ENCODE measurements around the gene ABHD2. TPM values are rescaled to one million over a fixed set of nuclear protein-coding genes. Genes with fewer than 3 reads are reported as not detected.

Gene ABHD2
- total RNA-seq, 4 donors from 2014 or later = 27.4 to 117 (median 54.2) TPM

GRCh38 chr15:89194608-89195007 lies 106.4 kb downstream of the ABHD2 start:
- TF ChIP-seq CTCF (IDR thresholded peaks at IDR 0.05) (no peak), POLR2A (IDR thresholded peaks at IDR 0.05) (no peak)
- DNase-seq = no peak
- no peaks in the 10 kb centered on the region for H3K36me3 ChIP-seq
- intact Hi-C loops (cut with DNase I; ENCODE audit: low total_unique reads) = no loop called here
- no peak overlapping the region for H3K27ac ChIP-seq
- H3K9me3 ChIP-seq = no peaks in the 10 kb centered on the region
- no peak overlapping the region for H3K4me3 ChIP-seq
- H3K27me3 ChIP-seq = no peaks in the 10 kb centered on the region
- no peaks in the 10 kb centered on the region for H3K4me1 ChIP-seq

GRCh38 chr15:89195836-89196235 lies 107.6 kb downstream of the ABHD2 start:
- H3K9me3 ChIP-seq = no peaks in the 10 kb centered on the region
- intact Hi-C loops (cut with DNase I; ENCODE audit: low total_unique reads) = no loop called here
- no peak for DNase-seq
- H3K36me3 ChIP-seq = no peaks in the 10 kb centered on the region
- no peak overlapping the region for H3K27ac ChIP-seq
- TF ChIP-seq POLR2A (IDR thresholded peaks at IDR 0.05) (no peak), CTCF (IDR thresholded peaks at IDR 0.05) (no peak)
- H3K27me3 ChIP-seq = no peaks in the 10 kb centered on the region
- no peaks in the 10 kb centered on the region for H3K4me1 ChIP-seq
- no peak overlapping the region for H3K4me3 ChIP-seq

GRCh38 chr15:89196241-89196640 lies 108.0 kb downstream of the ABHD2 start:
- Histone ChIP-seq H3K9me3 (no peaks in the 10 kb centered on the region), H3K27ac (no peak overlapping the region), H3K27me3 (no peaks in the 10 kb centered on the region), H3K4me1 (no peaks in the 10 kb centered on the region), H3K36me3 (no peaks in the 10 kb centered on the region), H3K4me3 (no peak overlapping the region)
- intact Hi-C loops (cut with DNase I; ENCODE audit: low total_unique reads) = no loop called here
- no peak for DNase-seq
- TF ChIP-seq CTCF (IDR thresholded peaks at IDR 0.05) (no peak), POLR2A (IDR thresholded peaks at IDR 0.05) (no peak)

GRCh38 chr15:89196994-89197393 lies 108.7 kb downstream of the ABHD2 start:
- no peaks in the 10 kb centered on the region for H3K36me3 ChIP-seq
- H3K4me3 ChIP-seq = no peak overlapping the region
- no peaks in the 10 kb centered on the region for H3K27me3 ChIP-seq
- TF ChIP-seq POLR2A (IDR thresholded peaks at IDR 0.05) = no peak
- TF ChIP-seq CTCF (IDR thresholded peaks at IDR 0.05) = no peak
- DNase-seq = no peak
- no peaks in the 10 kb centered on the region for H3K4me1 ChIP-seq
- no peaks in the 10 kb centered on the region for H3K9me3 ChIP-seq
- intact Hi-C loops (cut with DNase I; ENCODE audit: low total_unique reads) = no loop called here
- no peak overlapping the region for H3K27ac ChIP-seq

- Histone ChIP-seq H3K4me1 (no peaks in the 10 kb centered on the region), H3K4me3 (no peak overlapping the region), H3K36me3 (no peaks in the 10 kb centered on the region), H3K27ac (no peak overlapping the region), H3K9me3 (no peaks in the 10 kb centered on the region), H3K27me3 (no peaks in the 10 kb centered on the region)
- DNase-seq = no peak
- intact Hi-C loops (cut with DNase I; ENCODE audit: low total_unique reads) = no loop called here
- TF ChIP-seq CTCF (IDR thresholded peaks at IDR 0.05) (no peak), POLR2A (IDR thresholded peaks at IDR 0.05) (no peak)
Measured at GRCh38 chr15:89197503-89197971, 109.3 kb downstream of the ABHD2 start.
